CD4-positive, alpha-beta T cell (primary cell): Measurements from ENCODE around the gene LRP1B. TPM values are rescaled to one million over a fixed set of nuclear protein-coding genes. Genes with fewer than 3 reads are reported as not detected.

Experiments
- ATAC-seq: fragments of 200-7000 bp; cut with Tn5 transposase; one replicate; pipeline ENCODE4 v1.10.0; 2022; ENCODE audit warnings: mild to moderate bottlenecking; ENCODE audit not compliant: poor library complexity
- CTCF ChIA-PET: fragments of 350-600 bp; sonication (Branson Sonifier 250); formaldehyde crosslinking; loops from one replicate; lab custom pipeline; 2021; ENCODE audit warnings: antibody characterized with exemption, inconsistent platforms; lab: Charles Lee
- POLR2A ChIA-PET: fragments of 350-600 bp; sonication (Branson Sonifier 250); formaldehyde crosslinking; loops from one replicate; lab custom pipeline; 2021; ENCODE audit warnings: antibody characterized with exemption, inconsistent platforms; lab: Charles Lee
- DNase-seq, 14 experiments: peaks; one replicate each; pipeline ENCODE4 v3.0.0-alpha.2; 2013 to 2020; ENCODE audit warnings: mixed read lengths in 2 of 14
- H3K27ac ChIP-seq, 2 donors: one replicate each; pipeline versions ENCODE4 v1.5.1 to v1.7.0; 2013; ENCODE audit warnings: low read length in 2 of 2, low read depth in 1 of 2, mild to moderate bottlenecking in 1 of 2
- H3K27me3 ChIP-seq, 2 experiments: 1 replicate in 1 of 2; 2 replicates in 1 of 2; pipeline versions ENCODE4 v1.6.1 to v1.7.0; 2013; ENCODE audit warnings: low read length in 2 of 2, control low read depth in 1 of 2, mild to moderate bottlenecking in 1 of 2, moderate library complexity in 1 of 2; ENCODE audit not compliant: insufficient read depth in 2 of 2, control insufficient read depth in 1 of 2
- H3K36me3 ChIP-seq: one replicate; pipeline ENCODE4 v1.6.1; 2013; ENCODE audit warnings: low read length, control low read depth; ENCODE audit not compliant: insufficient read depth
- H3K4me1 ChIP-seq: one replicate; pipeline ENCODE4 v1.6.1; 2013; ENCODE audit warnings: low read length, control low read depth; ENCODE audit not compliant: insufficient read depth
- H3K4me3 ChIP-seq: one replicate; pipeline ENCODE4 v1.5.1; 2013; ENCODE audit warnings: mild to moderate bottlenecking, low read length, moderate library complexity
- H3K9me3 ChIP-seq, 2 experiments: 1 replicate in 1 of 2; 2 replicates in 1 of 2; pipeline versions ENCODE4 v1.6.1 to v1.7.0; 2013; ENCODE audit warnings: low read length in 2 of 2, mild to moderate bottlenecking in 2 of 2, control low read depth in 1 of 2, moderate library complexity in 1 of 2; ENCODE audit not compliant: control insufficient read depth in 1 of 2, insufficient read depth in 1 of 2
- H3K27ac Mint-ChIP-seq: one replicate; pipeline ENCODE4 v1.8.0; 2020; ENCODE audit warnings: mixed read lengths
- H3K27me3 Mint-ChIP-seq: one replicate; pipeline ENCODE4 v1.8.0; 2021; ENCODE audit warnings: mixed read lengths
- H3K36me3 Mint-ChIP-seq: one replicate; pipeline ENCODE4 v1.8.0; 2021; ENCODE audit warnings: low read depth, mixed read lengths
- H3K4me1 Mint-ChIP-seq: one replicate; pipeline ENCODE4 v1.8.0; 2021; ENCODE audit warnings: low read depth, mixed read lengths
- H3K4me3 Mint-ChIP-seq: one replicate; pipeline ENCODE4 v1.8.0; 2020; ENCODE audit warnings: mild to moderate bottlenecking, mixed read lengths
- H3K9me3 Mint-ChIP-seq: one replicate; pipeline ENCODE4 v1.8.0; 2020; ENCODE audit warnings: mixed read lengths
- intact Hi-C, 2 experiments: fragments of 100-400 bp; cut with DNase I in 1 of 2; cut with micrococcal nuclease in 1 of 2; formaldehyde crosslinking; loops; one replicate each; pipeline versions ENCODE4 v1.15.1 to v1.9.0; 2023 to 2025; cut with DNase I, micrococcal nuclease
- total RNA-seq, 174 experiments: library from RNA in 2 of 174; stranded (reverse) in 2 of 174; gene quantifications; one replicate each; pipeline ENCODE4 v1.2.3 and lab custom pipeline; 2021 to 2026
- TF ChIP-seq, protein P1 (sequence below): fragments of 200-600 bp; IDR thresholded peaks from one replicate; pipeline ENCODE4 v1.8.0; 2022; ENCODE audit warnings: antibody characterized with exemption, mild to moderate bottlenecking

LRP1B gene
- total RNA-seq, 2 experiments from 2014 or later, result not detected

DNA sequence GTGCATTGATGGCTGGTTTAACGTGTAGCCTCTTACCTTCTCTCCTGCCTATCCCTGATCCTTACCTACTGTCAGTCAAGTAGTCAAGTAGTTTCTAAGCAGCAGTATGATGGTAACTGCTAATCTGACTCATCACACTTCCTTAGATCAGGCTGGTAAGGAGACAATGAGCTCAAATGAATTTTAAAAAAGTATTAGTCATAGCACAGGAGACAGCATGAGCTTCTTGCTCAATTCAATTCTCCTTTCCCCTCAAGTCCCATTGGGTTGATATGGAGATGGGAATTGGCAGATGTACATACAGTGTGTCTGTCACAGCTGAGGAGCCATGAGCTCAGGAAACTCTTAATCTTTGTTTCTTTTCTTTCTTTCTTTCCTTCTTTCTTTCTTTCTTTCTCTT is 799.7 kb downstream of the LRP1B start:
- Histone ChIP-seq H3K4me1 (no peaks in the 10 kb centered on the region), H3K27me3 (no peaks in the 10 kb centered on the region), H3K36me3 (no peaks in the 10 kb centered on the region), H3K4me3 (no peak overlapping the region), H3K9me3 (peaks cover 0 to 13% of the 10 kb centered on the region in 2 experiments), H3K27ac (no peak overlapping the region)
- ATAC-seq, result no peak
- H3K4me3 Mint-ChIP-seq, result no peak overlapping the region
- intact Hi-C loops, result no loop called here
- POLR2A ChIA-PET, result no interaction called here
- H3K27me3 Mint-ChIP-seq, result no peaks in the 10 kb centered on the region
- H3K27ac Mint-ChIP-seq, result no peak overlapping the region
- no peak for DNase-seq
- H3K4me1 Mint-ChIP-seq, result no peaks in the 10 kb centered on the region
- CTCF ChIA-PET, result no interaction called here
- peaks cover 4% of the 10 kb centered on the region for H3K9me3 Mint-ChIP-seq
- TF ChIP-seq, protein P1, sequence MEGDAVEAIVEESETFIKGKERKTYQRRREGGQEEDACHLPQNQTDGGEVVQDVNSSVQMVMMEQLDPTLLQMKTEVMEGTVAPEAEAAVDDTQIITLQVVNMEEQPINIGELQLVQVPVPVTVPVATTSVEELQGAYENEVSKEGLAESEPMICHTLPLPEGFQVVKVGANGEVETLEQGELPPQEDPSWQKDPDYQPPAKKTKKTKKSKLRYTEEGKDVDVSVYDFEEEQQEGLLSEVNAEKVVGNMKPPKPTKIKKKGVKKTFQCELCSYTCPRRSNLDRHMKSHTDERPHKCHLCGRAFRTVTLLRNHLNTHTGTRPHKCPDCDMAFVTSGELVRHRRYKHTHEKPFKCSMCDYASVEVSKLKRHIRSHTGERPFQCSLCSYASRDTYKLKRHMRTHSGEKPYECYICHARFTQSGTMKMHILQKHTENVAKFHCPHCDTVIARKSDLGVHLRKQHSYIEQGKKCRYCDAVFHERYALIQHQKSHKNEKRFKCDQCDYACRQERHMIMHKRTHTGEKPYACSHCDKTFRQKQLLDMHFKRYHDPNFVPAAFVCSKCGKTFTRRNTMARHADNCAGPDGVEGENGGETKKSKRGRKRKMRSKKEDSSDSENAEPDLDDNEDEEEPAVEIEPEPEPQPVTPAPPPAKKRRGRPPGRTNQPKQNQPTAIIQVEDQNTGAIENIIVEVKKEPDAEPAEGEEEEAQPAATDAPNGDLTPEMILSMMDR, result no peak
- H3K36me3 Mint-ChIP-seq, result no peaks in the 10 kb centered on the region

DNA sequence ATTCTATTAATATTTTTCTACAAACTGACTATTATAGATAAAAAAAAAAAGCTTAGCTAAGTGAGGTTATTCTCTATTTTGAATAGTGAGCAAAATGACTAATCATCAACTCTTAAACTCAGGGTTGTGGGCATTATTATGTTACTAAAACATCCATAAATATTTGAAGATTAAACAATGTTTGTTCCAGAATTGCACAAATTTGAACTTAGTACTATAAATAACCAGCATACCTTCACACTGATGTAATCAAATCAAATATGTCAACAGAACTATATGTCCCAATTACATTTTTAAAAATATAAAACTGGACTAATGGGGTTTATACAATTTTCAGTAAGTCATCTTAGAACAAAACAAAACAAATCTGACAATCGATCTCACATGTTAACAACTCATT is 800.9 kb downstream of the LRP1B start:
- Histone ChIP-seq H3K4me1 (no peaks in the 10 kb centered on the region), H3K9me3 (peaks cover 0 to 13% of the 10 kb centered on the region in 2 experiments), H3K36me3 (no peaks in the 10 kb centered on the region), H3K27me3 (no peaks in the 10 kb centered on the region), H3K27ac (no peak overlapping the region), H3K4me3 (no peak overlapping the region)
- POLR2A ChIA-PET, result no interaction called here
- DNase-seq (no peak), ATAC-seq (no peak)
- intact Hi-C loops, result no loop called here
- peaks cover 3% of the 10 kb centered on the region for H3K9me3 Mint-ChIP-seq
- H3K4me3 Mint-ChIP-seq, result no peak overlapping the region
- no peaks in the 10 kb centered on the region for H3K4me1 Mint-ChIP-seq
- H3K27ac Mint-ChIP-seq, result no peak overlapping the region
- CTCF ChIA-PET, result no interaction called here
- TF ChIP-seq, protein P1, result no peak
- no peaks in the 10 kb centered on the region for H3K27me3 Mint-ChIP-seq
- no peaks in the 10 kb centered on the region for H3K36me3 Mint-ChIP-seq

DNA sequence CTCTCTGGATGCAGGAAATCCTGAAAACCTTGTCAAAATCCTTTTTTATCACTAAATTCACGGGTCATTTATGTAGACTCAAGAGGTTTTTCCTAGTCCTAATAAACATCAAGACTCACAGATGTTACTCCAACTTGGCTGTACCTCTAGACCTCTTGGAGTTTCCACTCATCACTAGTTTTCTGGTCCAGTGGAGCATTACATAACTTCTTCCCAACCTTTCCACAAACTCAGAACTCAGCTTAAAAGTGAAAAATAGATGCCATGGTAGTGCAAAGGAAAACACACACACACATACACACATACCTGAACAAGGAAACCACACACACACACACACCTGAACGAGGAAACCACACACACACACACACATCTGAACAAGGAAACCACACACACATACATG is 807.2 kb downstream of the LRP1B start:
- TF ChIP-seq, protein P1, result no peak
- H3K27me3 Mint-ChIP-seq, result no peaks in the 10 kb centered on the region
- H3K4me3 Mint-ChIP-seq, result no peak overlapping the region

More for the DNA sequence above, 807.2 kb downstream of the LRP1B start:
- intact Hi-C loops, result no loop called here
- Histone ChIP-seq H3K4me3 (no peak overlapping the region), H3K9me3 (no peaks in the 10 kb centered on the region), H3K27ac (no peak overlapping the region), H3K4me1 (no peaks in the 10 kb centered on the region), H3K36me3 (no peaks in the 10 kb centered on the region), H3K27me3 (no peaks in the 10 kb centered on the region)
- ChIA-PET CTCF (no interaction called here), POLR2A (no interaction called here)
- ATAC-seq (no peak), DNase-seq (no peak)
- H3K4me1 Mint-ChIP-seq, result no peaks in the 10 kb centered on the region
- peaks cover 8% of the 10 kb centered on the region for H3K9me3 Mint-ChIP-seq
- no peak overlapping the region for H3K27ac Mint-ChIP-seq
- H3K36me3 Mint-ChIP-seq, result no peaks in the 10 kb centered on the region
